Keratinocyte (primary cell): Measurements from ENCODE around the gene OARD1.

Experiments used
- CTCF ChIP-seq, 3 experiments: IDR thresholded peaks in 1 of 3; conservative IDR thresholded peaks in 1 of 3; optimal IDR thresholded peaks in 1 of 3; 2 replicates in 2 of 3; 3 replicates in 1 of 3; pipeline versions ENCODE3 to v1.5.1; 2011; ENCODE audit warnings: low read length in 3 of 3, mild to moderate bottlenecking in 3 of 3, moderate library complexity in 2 of 3, control low read depth in 1 of 3, inconsistent platforms in 1 of 3; ENCODE audit not compliant: insufficient read depth in 2 of 3; ENCODE audit errors: extremely low read depth in 1 of 3
- EZH2 ChIP-seq: IDR thresholded peaks from one replicate; pipeline ENCODE4 v1.6.1; 2012; ENCODE audit warnings: inconsistent platforms, mild to moderate bottlenecking, low read length, moderate library complexity

- TF ChIP-seq CTCF (optimal IDR thresholded peaks at IDR 0.05 in 1 of 3, IDR thresholded peaks at IDR 0.05 in 1 of 3, conservative IDR thresholded peaks at IDR 0.05 in 1 of 3; ENCODE audit: extremely low read depth in 1 of 3, insufficient read depth in 2 of 3, low read length in 3 of 3) (peak; percentile 63 to 75 (median 71)), EZH2 (no peak)
Measured at GRCh38 chr6:41066867-41067304, 5.3 kb downstream of the OARD1 start.
